Measurements from ENCODE around the gene PYCARD.
"Not testable (repeated sequence)": the region's sequence is repeated elsewhere in the genome, so short reads cannot be mapped to it uniquely, and the experiment has no call there.

Gene PYCARD

DNA sequence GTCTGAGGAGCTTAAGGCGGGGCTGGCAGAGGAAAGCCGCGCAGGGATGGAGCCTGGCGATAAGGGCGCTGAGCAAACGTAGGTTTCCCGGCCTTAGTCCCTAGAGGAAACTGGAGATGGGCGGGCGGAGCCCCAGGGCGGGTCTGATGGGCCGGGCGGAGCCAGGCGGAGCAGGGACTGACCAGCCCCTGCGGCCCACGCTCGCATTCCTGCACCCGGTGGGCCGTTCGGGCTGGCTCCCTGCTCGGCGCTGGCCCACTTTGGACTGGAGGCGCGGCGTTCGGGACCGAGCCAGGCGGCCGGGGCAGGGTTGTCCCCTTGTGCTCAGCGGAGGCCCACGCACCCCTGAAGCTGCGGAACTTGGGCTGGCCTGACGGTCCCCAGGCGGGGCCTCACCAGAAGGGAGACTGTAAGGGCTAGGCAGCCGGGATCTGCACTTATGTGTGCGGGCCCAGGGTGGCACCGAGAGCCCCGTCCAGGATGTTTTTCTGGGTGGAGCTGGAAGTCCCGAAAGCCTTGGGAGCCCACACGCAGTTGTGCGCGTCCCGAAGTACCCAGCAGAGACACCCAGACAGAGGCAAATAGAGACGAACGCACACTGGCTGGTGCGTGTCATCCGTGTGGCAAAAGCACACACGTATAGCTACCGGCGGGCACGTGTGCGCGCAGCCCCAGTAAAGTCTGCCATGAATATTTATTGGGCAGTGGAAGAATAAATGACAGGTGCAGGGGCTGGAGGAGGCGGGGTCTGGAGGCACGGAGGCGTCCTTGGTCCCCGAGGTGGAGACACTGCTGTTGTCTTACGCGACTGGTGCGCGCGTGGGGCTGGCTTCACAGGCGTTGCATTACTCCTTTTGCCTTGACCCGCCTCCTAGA is 13.0 kb upstream of the PYCARD start:
- DNase-seq (ENCODE audit: low read depth in 2 of 2): no peak

- no peak for DNase-seq (ENCODE audit: low read depth in 2 of 2)
Measured at GRCh38 chr16:31214708-31215286, 12.2 kb upstream of the PYCARD start.

- no peak for DNase-seq (ENCODE audit: low read depth in 2 of 2)
Measured at GRCh38 chr16:31213877-31214707, 11.5 kb upstream of the PYCARD start, which contains the start of gene TRIM72. Gene TRIM72, plus strand, starts transcription at chr16:31214119. Its CDS starts 620 bp downstream, at chr16:31214739.

- DNase-seq (ENCODE audit: low read depth in 2 of 2): no peak
Measured at GRCh38 chr16:31213342-31213741, 10.8 kb upstream of the PYCARD start.

- no peak for DNase-seq (ENCODE audit: low read depth in 2 of 2)
Measured at GRCh38 chr16:31206776-31207175, 4.2 kb upstream of the PYCARD start.

DNA sequence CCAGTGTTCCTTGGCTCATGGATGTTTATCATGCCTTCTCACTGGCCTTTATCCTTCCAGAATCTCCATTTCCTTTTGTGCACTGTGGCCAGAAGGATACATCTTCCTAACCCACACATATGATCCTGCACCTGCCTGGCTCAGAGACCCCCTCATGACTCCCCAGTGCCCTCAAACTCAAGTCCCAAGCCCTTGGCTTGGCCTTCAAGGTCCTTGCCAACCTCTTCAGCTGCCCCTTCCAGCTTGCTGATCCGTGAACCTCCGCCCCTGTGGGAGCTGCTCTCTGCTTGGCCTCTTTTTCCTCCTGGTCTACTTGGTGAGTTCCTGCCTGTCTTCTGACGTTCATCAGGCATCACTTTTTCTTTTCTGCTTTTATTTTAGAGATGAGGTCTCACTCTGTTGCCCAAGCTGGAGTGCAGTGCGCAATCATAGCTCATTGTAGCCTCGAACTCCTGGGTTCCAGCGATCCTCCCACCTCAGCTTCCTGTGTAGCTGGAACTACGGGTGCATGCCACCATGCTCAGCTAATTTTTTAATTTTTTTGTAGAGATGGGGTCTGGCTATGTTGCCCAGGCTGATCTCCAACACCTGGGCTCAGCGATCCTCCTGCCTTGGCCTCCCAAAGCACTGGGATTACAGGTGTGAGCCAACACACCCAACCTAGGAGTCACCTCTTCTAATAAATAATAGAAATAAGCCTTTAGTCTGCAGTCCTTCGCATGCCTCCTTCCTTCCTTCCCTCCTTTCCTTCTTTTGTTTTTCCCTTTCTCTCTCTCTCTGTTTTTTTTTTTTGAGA is 2.5 kb upstream of the PYCARD start:
- DNase-seq (ENCODE audit: low read depth in 2 of 2): no peak

DNA sequence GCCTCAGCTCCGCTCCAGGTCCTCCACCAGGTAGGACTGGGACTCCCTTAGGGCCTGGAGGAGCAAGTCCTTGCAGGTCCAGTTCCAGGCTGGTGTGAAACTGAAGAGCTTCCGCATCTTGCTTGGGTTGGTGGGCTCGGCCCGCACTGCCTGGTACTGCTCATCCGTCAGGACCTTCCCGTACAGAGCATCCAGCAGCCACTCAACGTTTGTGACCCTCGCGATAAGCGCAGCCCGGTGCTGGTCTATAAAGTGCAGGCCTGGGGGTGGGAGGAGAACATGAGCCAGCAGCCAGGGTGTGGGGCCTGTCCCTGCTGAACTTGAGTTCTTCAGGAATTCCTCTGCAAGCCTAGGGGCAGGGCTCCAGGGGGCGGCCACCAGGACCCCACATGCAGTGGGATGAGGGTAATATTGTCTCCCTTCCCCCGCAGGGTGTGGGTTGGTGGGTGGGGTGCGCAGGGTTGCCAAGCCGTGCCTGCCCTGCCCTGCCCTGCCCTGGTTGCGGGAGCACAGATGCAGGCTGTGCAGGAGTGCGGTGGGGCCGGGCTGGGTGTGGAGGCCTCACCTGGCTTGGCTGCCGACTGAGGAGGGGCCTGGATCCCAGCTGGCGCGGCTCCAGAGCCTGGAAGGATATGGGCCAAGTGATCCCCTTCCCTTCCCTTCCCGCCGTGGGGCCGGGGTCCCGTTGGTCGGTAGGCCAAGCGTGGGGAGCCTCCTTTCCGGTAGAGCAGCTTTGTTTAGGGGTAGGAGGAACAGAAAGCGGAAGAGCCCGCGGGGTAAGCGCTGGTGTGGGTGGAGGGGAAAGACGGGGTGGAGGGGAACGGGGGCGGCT is 762 bp downstream of the PYCARD start:
- no peak for DNase-seq (ENCODE audit: low read depth in 2 of 2)

GRCh38 chr16:31200821-31201568 is 1.6 kb downstream of the PYCARD start:
- no peak for DNase-seq (ENCODE audit: low read depth in 2 of 2)

- DNase-seq (ENCODE audit: low read depth in 2 of 2): not testable (repeated sequence)
Measured at GRCh38 chr16:31200111-31200510, 2.4 kb downstream of the PYCARD start.

- DNase-seq (ENCODE audit: low read depth in 2 of 2): no peak
Measured at GRCh38 chr16:31199430-31200041, 3.0 kb downstream of the PYCARD start.

- no peak for DNase-seq (ENCODE audit: low read depth in 2 of 2)
Measured at GRCh38 chr16:31198207-31198882, 4.2 kb downstream of the PYCARD start.

DNA sequence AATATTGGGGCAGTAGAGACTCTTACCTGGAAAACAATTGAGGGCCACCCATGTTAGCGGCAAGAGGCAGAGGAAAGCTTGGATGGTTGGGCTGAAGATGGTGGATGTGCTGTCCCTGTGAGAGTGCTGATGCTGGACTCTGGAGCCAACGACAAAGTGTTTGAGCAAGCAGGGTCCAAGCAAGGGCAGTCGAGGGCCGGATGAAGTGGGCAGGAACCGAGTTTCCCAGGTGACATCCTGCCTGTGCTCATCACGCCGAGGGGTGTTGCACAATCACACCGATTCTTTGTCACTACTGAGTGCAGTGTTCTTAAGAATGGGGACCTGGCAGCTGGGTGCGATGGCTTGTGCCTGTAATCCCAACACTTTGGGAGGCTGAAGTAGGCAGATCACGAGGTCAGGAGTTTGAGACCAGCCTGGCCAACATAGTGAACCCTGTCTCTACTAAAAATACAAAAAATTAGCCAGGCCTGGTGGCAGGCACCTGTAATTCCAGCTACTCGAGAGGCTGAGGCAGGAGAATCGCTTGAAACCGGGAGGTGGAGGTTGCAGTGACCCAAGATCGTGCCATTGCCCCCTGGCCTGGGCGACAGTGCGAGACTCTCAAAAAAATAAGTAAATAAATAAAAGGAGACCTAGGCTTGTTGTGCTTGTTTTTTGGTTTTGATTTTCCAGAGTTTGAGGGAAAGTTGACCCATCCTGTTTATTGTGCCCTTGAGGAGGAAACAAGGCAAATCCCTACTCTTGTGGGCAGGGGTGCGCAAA is 6.1 kb downstream of the PYCARD start:
- no peak for DNase-seq (ENCODE audit: low read depth in 2 of 2)

- not testable (repeated sequence) for DNase-seq (ENCODE audit: low read depth in 2 of 2)
Measured at GRCh38 chr16:31195861-31196260, 6.7 kb downstream of the PYCARD start.

GRCh38 chr16:31194898-31195297 is 7.7 kb downstream of the PYCARD start:
- DNase-seq (ENCODE audit: low read depth in 2 of 2): no peak

GRCh38 chr16:31193874-31194273 is 8.7 kb downstream of the PYCARD start:
- DNase-seq (ENCODE audit: low read depth in 2 of 2): no peak

DNA sequence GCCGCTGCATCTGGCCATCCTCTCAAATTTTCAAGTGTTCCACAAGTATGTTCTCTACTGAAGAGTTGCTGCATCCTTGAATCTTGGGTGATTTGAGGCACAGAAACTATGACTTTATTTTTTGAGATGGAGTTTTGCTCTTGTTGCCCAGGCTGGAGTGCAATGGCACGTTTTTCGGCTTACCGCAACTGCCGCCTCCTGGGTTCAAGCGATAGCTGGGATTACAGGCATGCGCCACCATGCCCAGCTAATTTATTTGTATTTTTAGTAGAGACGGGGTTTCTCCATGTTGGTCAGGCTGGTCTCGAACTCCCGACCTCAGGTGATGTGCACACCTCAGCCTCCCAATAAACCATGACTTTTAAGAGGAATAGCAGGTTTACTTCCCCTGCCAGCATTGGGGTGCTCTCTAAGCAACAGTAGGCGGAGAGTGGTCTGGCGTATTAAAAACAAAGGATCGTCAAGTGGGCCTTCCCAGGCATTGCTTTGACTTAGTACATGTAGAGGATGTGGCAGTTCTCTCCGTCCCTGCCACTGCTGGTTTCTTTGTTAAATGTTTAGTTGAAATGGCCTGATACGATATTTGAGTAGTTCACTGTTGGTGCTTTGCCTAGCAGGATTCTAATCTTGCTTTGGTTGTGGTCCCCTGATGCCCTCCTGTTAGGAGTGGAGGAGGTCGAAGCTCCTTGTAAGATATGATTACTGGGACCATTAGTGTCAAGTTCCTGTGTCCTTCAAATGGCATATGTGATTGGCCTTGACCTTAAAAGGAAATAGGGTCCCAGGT is 9.5 kb downstream of the PYCARD start:
- DNase-seq (ENCODE audit: low read depth in 2 of 2): no peak

DNA sequence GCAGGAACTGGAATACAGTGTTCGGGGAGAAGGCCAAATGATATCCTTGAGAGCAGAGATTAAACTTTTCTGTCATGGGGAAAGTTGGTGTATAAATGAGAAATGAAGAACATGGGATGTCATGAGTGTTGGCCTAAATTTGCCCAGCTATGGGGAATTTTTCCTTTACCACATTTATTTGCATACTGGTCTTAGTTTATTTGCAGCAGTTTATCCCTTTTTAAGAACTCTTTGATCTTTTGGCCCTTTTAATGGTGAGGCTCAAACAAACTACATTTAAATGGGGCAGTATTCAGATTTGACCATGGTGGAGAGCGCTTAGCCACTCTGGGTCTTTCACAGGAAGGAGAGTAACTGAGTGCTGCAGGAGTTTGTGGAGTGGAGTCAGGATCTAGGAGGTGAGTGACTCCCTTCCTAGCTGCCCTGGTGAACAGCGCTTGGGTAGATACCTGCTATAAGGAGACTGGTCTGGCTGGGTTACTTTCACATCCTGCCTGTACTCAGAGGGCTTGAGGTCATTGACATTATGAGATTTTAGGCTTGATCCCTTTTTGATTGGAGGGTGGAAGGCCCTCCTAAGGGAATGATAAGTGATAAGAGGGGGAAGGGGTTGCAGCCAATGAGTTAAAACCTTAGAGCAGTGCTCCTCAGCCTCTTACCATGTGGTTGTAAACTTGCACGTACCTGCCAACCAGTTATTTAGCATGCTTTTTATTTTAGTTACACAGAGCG is 10.7 kb downstream of the PYCARD start:
- DNase-seq (ENCODE audit: low read depth in 2 of 2): no peak

Measured in activated CD4-positive, alpha-beta T cell treated with anti-CD3 and anti-CD28 coated beads for 24 hours (primary cell).